ENCODE data around the gene ANO8.

- TF ChIP-seq POLR2A (IDR thresholded peaks at IDR 0.05; ENCODE audit: low read length) (peak; percentile 80), GATA1 (IDR thresholded peaks at IDR 0.05; ENCODE audit: low read depth, low read length) (no peak)
Measured at GRCh38 chr19:17309198-17309964, 25.3 kb downstream of the ANO8 start, which contains the start of gene DDA1.

Data from erythroblast (primary cell).